ENCODE data around the gene LMOD1.

The LMOD1 gene

DNA sequence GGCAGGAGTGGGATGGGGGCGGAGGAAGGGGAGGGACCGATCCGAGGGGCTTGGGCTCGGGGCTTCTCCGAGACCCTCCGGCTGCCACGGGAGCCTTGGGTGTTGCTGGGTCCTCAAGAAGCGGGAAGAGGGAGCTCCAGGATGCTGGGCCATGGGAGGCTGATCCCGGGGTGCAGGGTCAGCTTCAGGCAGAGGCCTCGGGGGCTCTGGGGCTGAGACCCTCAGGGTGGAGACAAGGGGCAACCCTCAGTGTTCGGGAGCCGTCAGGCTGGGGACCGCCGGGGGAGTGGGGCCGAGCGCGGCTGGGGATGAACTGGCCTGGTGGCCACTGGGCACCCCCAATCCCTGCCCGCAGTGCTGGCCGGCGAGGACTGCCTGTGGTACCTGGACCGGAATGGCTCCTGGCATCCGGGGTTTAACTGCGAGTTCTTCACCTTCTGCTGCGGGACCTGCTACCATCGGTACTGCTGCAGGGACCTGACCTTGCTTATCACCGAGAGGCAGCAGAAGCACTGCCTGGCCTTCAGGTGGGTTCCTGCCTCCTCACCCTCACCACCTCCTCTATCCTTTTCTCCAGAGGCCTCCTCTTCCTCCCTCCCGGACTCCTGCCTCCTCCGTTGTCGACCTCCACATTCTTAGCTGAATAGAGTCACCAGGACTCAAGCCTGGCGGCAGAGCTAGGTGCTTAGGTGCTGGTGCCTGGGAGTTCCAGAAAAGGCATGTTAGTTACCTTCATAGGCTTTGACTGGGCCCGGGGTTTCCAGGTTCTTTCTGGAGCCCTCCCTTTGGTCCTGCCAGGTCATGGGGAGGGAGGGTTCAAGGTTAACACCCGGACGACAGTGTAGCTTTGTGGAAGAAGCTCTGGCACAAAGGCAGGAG lies 57.0 kb downstream of the LMOD1 start:
- H2BK12ac ChIP-seq (ENCODE audit: low read length) = peak overlapping the region; percentile 64
- H4K12ac ChIP-seq (ENCODE audit: low read depth, low read length) = peak overlapping the region; percentile 61
- H3K36me3 ChIP-seq (ENCODE audit: control insufficient read depth in 1 of 2, insufficient read depth in 2 of 2, low read length in 2 of 2) = peaks cover 2% of the 10 kb centered on the region in 2 experiments
- H3K4me2 ChIP-seq (ENCODE audit: low read length) = peak overlapping the region; percentile 80
- H3K18ac ChIP-seq (ENCODE audit: low read length) = peak overlapping the region; percentile 52
- no CpG with 5 or more reads among the region's 33 CpGs for WGBS (ENCODE audit: extremely low coverage, insufficient coverage, insufficient read length)
- H4K8ac ChIP-seq (ENCODE audit: low read depth, low read length) = peak overlapping the region; percentile 81
- H3K27ac ChIP-seq (ENCODE audit: low read depth, low read length) = no peak overlapping the region
- H4K91ac ChIP-seq (ENCODE audit: low read depth, low read length) = peak overlapping the region; percentile 7
- peaks cover 5% of the 10 kb centered on the region for H3K27me3 ChIP-seq (ENCODE audit: insufficient read depth, low read length)
- H3K9me3 ChIP-seq (ENCODE audit: insufficient read depth, low read depth, low read length) = no peaks in the 10 kb centered on the region
- peak overlapping the region; percentile 56 for H2BK120ac ChIP-seq (ENCODE audit: insufficient read depth, low read length, poor library complexity)
- no peak overlapping the region for H3K9ac ChIP-seq (ENCODE audit: low read length)
- H3K4ac ChIP-seq (ENCODE audit: low read depth, low read length) = peak overlapping the region; percentile 24
- no peak for DNase-seq
- peak overlapping the region; percentile 58 for H2AK5ac ChIP-seq (ENCODE audit: low read length)
- H3K4me1 ChIP-seq (ENCODE audit: control insufficient read depth in 1 of 2, insufficient read depth in 2 of 2, low read length in 2 of 2) = peaks cover 25 to 26% of the 10 kb centered on the region in 2 experiments
- H2AFZ ChIP-seq (ENCODE audit: insufficient read depth, low read length, poor library complexity) = peak overlapping the region; percentile 13
- peaks cover 5% of the 10 kb centered on the region for H3K79me2 ChIP-seq (ENCODE audit: control insufficient read depth, insufficient read depth, low read length, poor library complexity)
- peak overlapping the region; percentile 78 for H3K14ac ChIP-seq (ENCODE audit: low read length)
- peak overlapping the region; percentile 67 for H3K4me3 ChIP-seq (ENCODE audit: low read depth, low read length)
- H3K79me1 ChIP-seq (ENCODE audit: low read length) = peaks cover 11% of the 10 kb centered on the region
- no peak overlapping the region for H3K23ac ChIP-seq (ENCODE audit: low read length)
- no peak overlapping the region for H2BK5ac ChIP-seq (ENCODE audit: low read depth, low read length, poor library complexity)

DNA sequence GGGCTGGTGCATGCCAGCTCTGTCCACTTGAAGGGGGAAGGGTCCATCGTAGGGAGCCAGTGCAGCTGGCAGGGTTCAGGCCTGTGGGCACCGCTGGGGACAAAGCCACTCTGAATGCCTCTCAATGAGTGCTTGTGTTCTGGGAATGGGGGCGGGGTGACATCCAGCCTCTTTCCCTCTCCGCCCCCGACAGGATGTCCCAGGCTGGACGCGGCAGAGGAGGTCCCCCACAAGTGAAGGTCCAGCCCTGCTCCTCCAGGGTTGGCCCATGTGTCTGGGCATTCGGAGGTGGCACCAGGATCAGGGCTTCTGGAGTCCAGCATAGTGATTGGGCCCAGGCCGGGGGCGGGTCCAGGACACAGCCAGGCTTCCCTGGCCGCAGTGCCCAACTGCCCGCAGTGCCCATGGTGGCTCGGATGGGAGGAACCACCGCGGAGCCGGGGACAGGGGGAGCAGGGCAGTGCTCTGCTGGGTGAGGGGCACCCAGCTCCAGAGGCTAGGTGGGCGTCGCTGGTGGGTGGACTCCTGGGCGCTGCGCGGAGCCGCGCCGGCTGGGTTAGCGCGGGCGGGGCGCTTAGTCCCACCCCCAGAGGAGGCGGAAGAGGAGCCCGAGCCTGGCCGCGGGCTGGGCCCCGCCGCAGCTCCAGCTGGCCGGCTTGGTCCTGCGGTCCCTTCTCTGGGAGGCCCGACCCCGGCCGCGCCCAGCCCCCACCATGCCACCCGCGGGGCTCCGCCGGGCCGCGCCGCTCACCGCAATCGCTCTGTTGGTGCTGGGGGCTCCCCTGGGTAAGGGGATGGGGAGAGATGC lies 57.9 kb downstream of the LMOD1 start, which contains the start of gene SHISA4:
TSS of gene SHISA4 (plus strand) at position 617 of the 808 bp plus-strand sequence. CDS start at position 714, 97 bp downstream.
- H3K36me3 ChIP-seq (ENCODE audit: control insufficient read depth in 1 of 2, insufficient read depth in 2 of 2, low read length in 2 of 2) = peaks cover 2% of the 10 kb centered on the region in 2 experiments
- H3K79me2 ChIP-seq (ENCODE audit: control insufficient read depth, insufficient read depth, low read length, poor library complexity) = peaks cover 5% of the 10 kb centered on the region
- H3K4ac ChIP-seq (ENCODE audit: low read depth, low read length) = peak within 1 kb of the TSS; percentile 24
- H2BK12ac ChIP-seq (ENCODE audit: low read length) = peak within 1 kb of the TSS; percentile 64
- H2AK5ac ChIP-seq (ENCODE audit: low read length) = peak within 1 kb of the TSS; percentile 58
- no CpG with 5 or more reads among the region's 49 CpGs for WGBS (ENCODE audit: extremely low coverage, insufficient coverage, insufficient read length)
- peak within 1 kb of the TSS; percentile 61 for H4K12ac ChIP-seq (ENCODE audit: low read depth, low read length)
- no peak within 1 kb of the TSS for H3K27ac ChIP-seq (ENCODE audit: low read depth, low read length)
- H3K9me3 ChIP-seq (ENCODE audit: insufficient read depth, low read depth, low read length) = no peaks in the 10 kb centered on the region
- H3K4me3 ChIP-seq (ENCODE audit: low read depth, low read length) = peak within 1 kb of the TSS; percentile 67
- no peak within 1 kb of the TSS for H3K23ac ChIP-seq (ENCODE audit: low read length)
- peak within 1 kb of the TSS; percentile 81 for H4K8ac ChIP-seq (ENCODE audit: low read depth, low read length)
- DNase-seq = peak; percentile 16 to 53
- peak within 1 kb of the TSS; percentile 52 for H3K18ac ChIP-seq (ENCODE audit: low read length)
- H2BK5ac ChIP-seq (ENCODE audit: low read depth, low read length, poor library complexity) = no peak within 1 kb of the TSS
- peak within 1 kb of the TSS; percentile 13 for H2AFZ ChIP-seq (ENCODE audit: insufficient read depth, low read length, poor library complexity)
- H3K27me3 ChIP-seq (ENCODE audit: insufficient read depth, low read length) = peaks cover 5% of the 10 kb centered on the region
- peak within 1 kb of the TSS; percentile 7 for H4K91ac ChIP-seq (ENCODE audit: low read depth, low read length)
- H3K4me1 ChIP-seq (ENCODE audit: control insufficient read depth in 1 of 2, insufficient read depth in 2 of 2, low read length in 2 of 2) = peaks cover 25 to 31% of the 10 kb centered on the region in 2 experiments
- peak within 1 kb of the TSS; percentile 80 for H3K4me2 ChIP-seq (ENCODE audit: low read length)
- H3K14ac ChIP-seq (ENCODE audit: low read length) = peak within 1 kb of the TSS; percentile 78
- peak within 1 kb of the TSS; percentile 56 for H2BK120ac ChIP-seq (ENCODE audit: insufficient read depth, low read length, poor library complexity)
- no peak within 1 kb of the TSS for H3K9ac ChIP-seq (ENCODE audit: low read length)
- peaks cover 13% of the 10 kb centered on the region for H3K79me1 ChIP-seq (ENCODE audit: low read length)

DNA sequence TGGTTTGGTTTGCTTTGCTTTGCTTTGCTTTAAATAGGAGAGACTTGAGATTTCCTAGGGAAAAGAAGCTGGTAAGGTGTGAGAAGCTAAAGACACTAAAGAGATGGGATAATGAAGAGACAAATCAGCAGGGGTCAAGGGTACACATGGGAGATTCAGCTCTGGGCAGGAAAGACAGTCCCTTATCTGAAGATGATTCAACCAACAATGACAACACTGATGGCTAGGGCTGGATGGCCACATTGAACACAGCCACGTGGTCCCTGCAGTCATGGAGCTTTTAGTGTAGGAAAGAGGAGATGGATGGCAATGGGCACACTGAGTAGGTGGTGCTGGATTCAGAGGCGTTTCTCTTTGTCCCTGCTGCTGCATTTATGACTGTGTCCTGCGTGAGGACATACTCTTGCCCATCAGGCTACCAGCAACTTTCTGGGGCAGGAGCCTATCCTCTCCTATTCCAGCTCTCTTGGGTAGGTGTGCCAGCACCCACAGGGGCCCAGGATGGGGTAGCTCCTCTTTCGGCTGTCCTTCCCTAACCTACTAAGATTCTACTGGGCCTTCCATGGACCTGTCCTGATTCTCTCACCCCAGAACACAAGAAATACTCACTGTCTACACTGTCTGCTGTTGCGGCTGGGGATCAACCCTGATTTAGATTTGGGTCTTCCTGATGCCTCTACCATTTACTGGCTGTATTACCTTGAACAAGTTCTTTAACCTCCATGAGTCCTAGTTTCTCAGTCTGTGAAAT lies 59.1 kb downstream of the LMOD1 start:
- Histone ChIP-seq H3K14ac (ENCODE audit: low read length) (no peak overlapping the region), H3K4me3 (ENCODE audit: low read depth, low read length) (no peak overlapping the region), H2AK5ac (ENCODE audit: low read length) (no peak overlapping the region), H3K4me2 (ENCODE audit: low read length) (no peak overlapping the region), H3K4me1 (ENCODE audit: control insufficient read depth in 1 of 2, insufficient read depth in 2 of 2, low read length in 2 of 2) (peaks cover 32 to 39% of the 10 kb centered on the region in 2 experiments), H2BK5ac (ENCODE audit: low read depth, low read length, poor library complexity) (no peak overlapping the region), H3K27ac (ENCODE audit: low read depth, low read length) (no peak overlapping the region), H3K79me1 (ENCODE audit: low read length) (peaks cover 13% of the 10 kb centered on the region), H3K23ac (ENCODE audit: low read length) (no peak overlapping the region), H4K12ac (ENCODE audit: low read depth, low read length) (no peak overlapping the region), H2AFZ (ENCODE audit: insufficient read depth, low read length, poor library complexity) (no peak overlapping the region), H3K9me3 (ENCODE audit: insufficient read depth, low read depth, low read length) (no peaks in the 10 kb centered on the region), H3K27me3 (ENCODE audit: insufficient read depth, low read length) (peaks cover 5% of the 10 kb centered on the region), H3K79me2 (ENCODE audit: control insufficient read depth, insufficient read depth, low read length, poor library complexity) (peaks cover 5% of the 10 kb centered on the region), H3K36me3 (ENCODE audit: control insufficient read depth in 1 of 2, insufficient read depth in 2 of 2, low read length in 2 of 2) (peaks cover 2% of the 10 kb centered on the region in 2 experiments), H4K91ac (ENCODE audit: low read depth, low read length) (no peak overlapping the region), H2BK12ac (ENCODE audit: low read length) (no peak overlapping the region), H2BK120ac (ENCODE audit: insufficient read depth, low read length, poor library complexity) (no peak overlapping the region), H3K4ac (ENCODE audit: low read depth, low read length) (no peak overlapping the region), H3K9ac (ENCODE audit: low read length) (no peak overlapping the region), H4K8ac (ENCODE audit: low read depth, low read length) (no peak overlapping the region), H3K18ac (ENCODE audit: low read length) (no peak overlapping the region)
- WGBS (ENCODE audit: extremely low coverage, insufficient coverage, insufficient read length) = no CpG with 5 or more reads among the region's 5 CpGs
- DNase-seq = no peak
